HepG2 (cell line): ENCODE measurements around the gene COX10. TPM values are rescaled to one million over a fixed set of nuclear protein-coding genes. Genes with fewer than 3 reads are reported as not detected.

Experiments
- ARHGAP35 ChIP-seq: sonication (generic); formaldehyde crosslinking; IDR thresholded peaks from 2 replicates; pipeline ENCODE4 v1.9.0; 2022; ENCODE audit warnings: mild to moderate bottlenecking, inconsistent platforms, moderate library complexity, missing genetic modification reagents, borderline replicate concordance
- CSRNP1 ChIP-seq: sonication (generic); formaldehyde crosslinking; IDR thresholded peaks from 2 replicates; pipeline ENCODE4 v1.8.1; 2023; ENCODE audit warnings: mild to moderate bottlenecking, missing genetic modification reagents
- DRAP1 ChIP-seq: IDR thresholded peaks from 2 replicates; pipeline ENCODE4 v1.6.1; 2016; ENCODE audit warnings: missing genetic modification reagents, missing compliant biosample characterization
- HMG20B ChIP-seq: conservative IDR thresholded peaks from 2 replicates; pipeline ENCODE4 v1.6.1; 2016; ENCODE audit warnings: missing genetic modification reagents, missing compliant biosample characterization
- HOXA3 ChIP-seq: sonication (generic); formaldehyde crosslinking; IDR thresholded peaks from 2 replicates; pipeline ENCODE4 v1.5.0; 2020; ENCODE audit warnings: missing genetic modification reagents
- MTF2 ChIP-seq: sonication (generic); formaldehyde crosslinking; IDR thresholded peaks from 2 replicates; pipeline ENCODE4 v1.5.0; 2020; ENCODE audit warnings: missing genetic modification reagents, borderline replicate concordance
- NFKB2 ChIP-seq: sonication (generic); formaldehyde crosslinking; IDR thresholded peaks from 2 replicates; pipeline ENCODE4 v1.4.0; 2020; ENCODE audit warnings: missing genetic modification reagents, borderline replicate concordance
- NRL ChIP-seq: sonication (generic); formaldehyde crosslinking; IDR thresholded peaks from 2 replicates; pipeline ENCODE4 v1.5.0; 2020; ENCODE audit warnings: missing genetic modification reagents, mild to moderate bottlenecking, moderate library complexity, borderline replicate concordance
- PTBP1 ChIP-seq: fragments of 200-400 bp; formaldehyde crosslinking; IDR thresholded peaks from 2 replicates; pipeline ENCODE4 v1.6.1; 2018; ENCODE audit warnings: low read length, low read depth; ENCODE audit not compliant: poor library complexity, severe bottlenecking
- ZBTB42 ChIP-seq: sonication (generic); formaldehyde crosslinking; IDR thresholded peaks from 2 replicates; pipeline ENCODE4 v1.5.0; 2020; ENCODE audit warnings: mild to moderate bottlenecking, missing genetic modification reagents
- ZBTB43 ChIP-seq: sonication (generic); formaldehyde crosslinking; conservative IDR thresholded peaks from 2 replicates; pipeline ENCODE4 v1.4.0; 2020; ENCODE audit warnings: missing genetic modification reagents
- ZFP36L2 ChIP-seq: sonication (generic); formaldehyde crosslinking; IDR thresholded peaks from 2 replicates; pipeline ENCODE4 v1.4.0; 2020; ENCODE audit warnings: missing genetic modification reagents
- ZNF510 ChIP-seq: sonication (generic); formaldehyde crosslinking; IDR thresholded peaks from 2 replicates; pipeline ENCODE4 v1.4.0; 2020; ENCODE audit warnings: low read depth, mild to moderate bottlenecking, missing genetic modification reagents
- ZNF607 ChIP-seq: sonication (generic); formaldehyde crosslinking; IDR thresholded peaks from 2 replicates; pipeline ENCODE4 v1.5.1; 2020; ENCODE audit warnings: missing genetic modification reagents, mild to moderate bottlenecking, borderline replicate concordance
- ZNF644 ChIP-seq: IDR thresholded peaks from 2 replicates; pipeline ENCODE4 v1.6.1; 2016; ENCODE audit warnings: low read depth
- ZNF674 ChIP-seq: sonication (generic); formaldehyde crosslinking; IDR thresholded peaks from 2 replicates; pipeline ENCODE4 v1.5.0; 2020; ENCODE audit warnings: low read depth, mild to moderate bottlenecking, missing genetic modification reagents
- ZNF770 ChIP-seq: sonication (generic); formaldehyde crosslinking; IDR thresholded peaks from 2 replicates; pipeline ENCODE4 v1.5.0; 2020; ENCODE audit warnings: mild to moderate bottlenecking, missing genetic modification reagents
- ZNF792 ChIP-seq: IDR thresholded peaks from 2 replicates; pipeline ENCODE4 v1.6.1; 2016
- polyA plus RNA-seq, 8 experiments: library from polyadenylated mRNA; depleted of rRNA in 3 of 8; stranded (reverse) in 7 of 8; unstranded in 1 of 8; fragments of >200 nt; fragmentation: Illumina TruSeq in 4 of 8; extraction: Trizol in 4 of 8; gene quantifications; 2 replicates each; pipeline versions ENCODE4 v1.2.1 to v1.2.3, GENCODE V29; 2011 to 2016; ENCODE audit warnings: low read depth in 4 of 8, missing spikeins in 1 of 8, mixed read lengths in 1 of 8; ENCODE audit not compliant: insufficient read depth in 1 of 8
- total RNA-seq, 5 experiments: library from RNA; depleted of rRNA; stranded (reverse); fragments of >200 nt; fragmentation: Illumina TruSeq; extraction: Trizol; gene quantifications; 2 replicates each; pipeline ENCODE4 v1.2.3, GENCODE V29; 2016; ENCODE audit warnings: low read depth in 1 of 5
- TF ChIP-seq, protein P1 (sequence below): IDR thresholded peaks from 2 replicates; pipeline ENCODE4 v1.6.1; 2016; ENCODE audit warnings: missing biosample characterization, missing genetic modification reagents, low read depth
- TF ChIP-seq, protein P2 (sequence below): sonication (generic); formaldehyde crosslinking; IDR thresholded peaks from 2 replicates; pipeline ENCODE4 v1.4.0; 2020; ENCODE audit warnings: missing genetic modification reagents, borderline replicate concordance

Gene COX10
- total and polyA plus RNA-seq, 2 of the 13 experiments (the other 11 are each of a cell fraction or from before 2014, with no cell fraction given), result 13.9 to 20.1 TPM

DNA sequence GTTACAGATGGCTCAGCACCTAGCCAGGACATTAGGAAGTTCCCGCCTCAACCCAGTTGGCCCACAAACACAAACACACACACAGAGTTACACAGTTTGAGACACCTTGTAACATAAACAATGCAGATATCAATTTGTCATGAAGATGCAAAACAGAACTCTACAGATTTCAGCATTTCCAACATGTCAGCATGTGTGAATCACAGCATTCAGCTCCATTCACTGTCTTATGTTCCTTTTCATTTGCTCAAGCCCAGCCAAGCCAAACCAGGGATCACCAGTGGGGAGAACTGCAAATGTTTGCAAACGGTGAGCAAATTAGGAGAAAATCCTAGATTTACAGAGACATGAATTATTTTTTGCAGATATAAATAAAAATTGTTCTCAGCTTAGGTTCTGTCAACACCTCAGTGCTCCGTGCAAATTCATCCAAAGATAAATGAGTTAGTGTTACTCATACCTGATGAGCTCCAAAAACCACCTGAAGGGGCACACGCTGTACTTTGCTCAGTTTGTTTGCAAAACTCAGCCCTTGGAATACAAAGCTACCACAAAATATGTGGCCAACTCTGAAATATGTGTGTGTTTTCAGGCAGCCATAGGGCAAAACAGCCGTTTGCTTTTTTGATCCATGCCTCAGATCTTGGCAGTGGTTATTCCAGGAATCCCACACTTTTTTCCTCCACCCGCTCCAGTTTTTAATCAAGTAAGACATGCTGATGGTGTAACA lies 16.3 kb upstream of the COX10 start (continued):
- TF ChIP-seq, protein P1, sequence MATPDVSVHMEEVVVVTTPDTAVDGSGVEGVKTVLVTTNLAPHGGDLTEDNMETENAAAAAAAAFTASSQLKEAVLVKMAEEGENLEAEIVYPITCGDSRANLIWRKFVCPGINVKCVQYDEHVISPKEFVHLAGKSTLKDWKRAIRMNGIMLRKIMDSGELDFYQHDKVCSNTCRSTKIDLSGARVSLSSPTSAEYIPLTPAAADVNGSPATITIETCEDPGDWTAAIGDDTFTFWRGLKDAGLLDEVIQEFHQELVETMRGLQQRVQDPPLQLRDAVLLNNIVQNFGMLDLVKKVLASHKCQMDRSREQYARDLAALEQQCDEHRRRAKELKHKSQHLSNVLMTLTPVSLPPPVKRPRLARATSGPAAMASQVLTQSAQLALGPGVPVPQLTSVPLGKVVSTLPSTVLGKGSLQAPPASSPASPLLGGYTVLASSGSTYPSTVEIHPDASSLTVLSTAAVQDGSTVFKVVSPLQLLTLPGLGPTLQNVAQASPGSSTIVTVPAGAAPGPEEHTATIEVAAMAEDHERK (CRISPR knock-in tag), result no peak
- TF ChIP-seq DRAP1 (CRISPR knock-in tag) (no peak), ZFP36L2 (no peak), ZNF770 (CRISPR knock-in tag) (no peak), PTBP1 (no peak), ZNF792 (CRISPR knock-in tag) (no peak), CSRNP1 (CRISPR knock-in tag) (no peak), ZBTB43 (CRISPR knock-in tag) (no peak), NFKB2 (no peak), NRL (CRISPR knock-in tag) (no peak), MTF2 (no peak), ZNF510 (no peak), HOXA3 (CRISPR knock-in tag) (0 out of 2 replicates have a peak, but pooled peaks have one; percentile 30), ZNF607 (CRISPR knock-in tag) (no peak), ZNF674 (CRISPR knock-in tag) (no peak), ZNF644 (peak; percentile 33; the same call in 1 of the 2 replicates), ZBTB42 (CRISPR knock-in tag) (no peak), HMG20B (CRISPR knock-in tag) (no peak), ARHGAP35 (CRISPR knock-in tag) (no peak)
- TF ChIP-seq, protein P2, sequence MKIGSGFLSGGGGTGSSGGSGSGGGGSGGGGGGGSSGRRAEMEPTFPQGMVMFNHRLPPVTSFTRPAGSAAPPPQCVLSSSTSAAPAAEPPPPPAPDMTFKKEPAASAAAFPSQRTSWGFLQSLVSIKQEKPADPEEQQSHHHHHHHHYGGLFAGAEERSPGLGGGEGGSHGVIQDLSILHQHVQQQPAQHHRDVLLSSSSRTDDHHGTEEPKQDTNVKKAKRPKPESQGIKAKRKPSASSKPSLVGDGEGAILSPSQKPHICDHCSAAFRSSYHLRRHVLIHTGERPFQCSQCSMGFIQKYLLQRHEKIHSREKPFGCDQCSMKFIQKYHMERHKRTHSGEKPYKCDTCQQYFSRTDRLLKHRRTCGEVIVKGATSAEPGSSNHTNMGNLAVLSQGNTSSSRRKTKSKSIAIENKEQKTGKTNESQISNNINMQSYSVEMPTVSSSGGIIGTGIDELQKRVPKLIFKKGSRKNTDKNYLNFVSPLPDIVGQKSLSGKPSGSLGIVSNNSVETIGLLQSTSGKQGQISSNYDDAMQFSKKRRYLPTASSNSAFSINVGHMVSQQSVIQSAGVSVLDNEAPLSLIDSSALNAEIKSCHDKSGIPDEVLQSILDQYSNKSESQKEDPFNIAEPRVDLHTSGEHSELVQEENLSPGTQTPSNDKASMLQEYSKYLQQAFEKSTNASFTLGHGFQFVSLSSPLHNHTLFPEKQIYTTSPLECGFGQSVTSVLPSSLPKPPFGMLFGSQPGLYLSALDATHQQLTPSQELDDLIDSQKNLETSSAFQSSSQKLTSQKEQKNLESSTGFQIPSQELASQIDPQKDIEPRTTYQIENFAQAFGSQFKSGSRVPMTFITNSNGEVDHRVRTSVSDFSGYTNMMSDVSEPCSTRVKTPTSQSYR, result no peak
